Endodermal cell (in vitro differentiated cells): ENCODE results near the gene TDRD10. TPM values are rescaled to one million over a fixed set of nuclear protein-coding genes. Genes with fewer than 3 reads are reported as not detected.

Experiments used
- DNase-seq: peaks from one replicate; pipeline ENCODE4 v3.0.0-alpha.2; 2017
- H3K27ac ChIP-seq: 2 replicates; pipeline ENCODE4 v1.5.1; 2013; ENCODE audit warnings: mild to moderate bottlenecking, low read depth, low read length, moderate library complexity
- H3K27me3 ChIP-seq: 2 replicates; pipeline ENCODE4 v1.6.1; 2013; ENCODE audit warnings: mild to moderate bottlenecking, low read length, moderate library complexity; ENCODE audit not compliant: insufficient read depth, control insufficient read depth, poor library complexity, severe bottlenecking
- H3K36me3 ChIP-seq: 2 replicates; pipeline ENCODE4 v1.7.0; 2013; ENCODE audit warnings: mild to moderate bottlenecking, low read length, moderate library complexity; ENCODE audit not compliant: control insufficient read depth, insufficient read depth
- H3K4me1 ChIP-seq: one replicate; pipeline ENCODE4 v1.7.0; 2013; ENCODE audit warnings: low read length; ENCODE audit not compliant: control insufficient read depth, insufficient read depth
- H3K4me3 ChIP-seq: 2 replicates; pipeline ENCODE4 v1.5.1; 2013; ENCODE audit warnings: mild to moderate bottlenecking, low read length, moderate library complexity
- H3K9ac ChIP-seq: 2 replicates; pipeline ENCODE4 v1.6.1; 2013; ENCODE audit warnings: mild to moderate bottlenecking, low read length, moderate library complexity; ENCODE audit not compliant: poor library complexity, severe bottlenecking; ENCODE audit errors: extremely low read depth
- H3K9me3 ChIP-seq: 2 replicates; pipeline ENCODE4 v1.6.1; 2013; ENCODE audit warnings: mild to moderate bottlenecking, low read length, moderate library complexity; ENCODE audit not compliant: control insufficient read depth
- H3K27ac Mint-ChIP-seq: 2 replicates; pipeline ENCODE4 v1.8.0; 2020; ENCODE audit warnings: mixed read lengths
- H3K27me3 Mint-ChIP-seq: 2 replicates; pipeline ENCODE4 v1.8.0; 2021; ENCODE audit warnings: mild to moderate bottlenecking, mixed read lengths; ENCODE audit not compliant: insufficient read depth
- H3K36me3 Mint-ChIP-seq: 2 replicates; pipeline ENCODE4 v1.8.0; 2020; ENCODE audit warnings: low read depth, mixed read lengths
- H3K4me1 Mint-ChIP-seq: 2 replicates; pipeline ENCODE4 v1.8.0; 2020; ENCODE audit warnings: mixed read lengths
- H3K4me3 Mint-ChIP-seq: 2 replicates; pipeline ENCODE4 v1.8.0; 2020; ENCODE audit warnings: mild to moderate bottlenecking, moderate library complexity, mixed read lengths
- H3K9me3 Mint-ChIP-seq: 2 replicates; pipeline ENCODE4 v1.8.0; 2020; ENCODE audit warnings: mild to moderate bottlenecking, mixed read lengths
- CTCF ChIP-seq: fragments of 200-600 bp; sonication (generic); conservative IDR thresholded peaks from 2 replicates; pipeline ENCODE4 v1.5.0; 2021; ENCODE audit warnings: antibody characterized with exemption, mild to moderate bottlenecking
- WGBS, 2 experiments: methylation state at CpG; one replicate each; pipeline versions ENCODE4 v1.1.5 to v1.1.7; 2013; ENCODE audit warnings: missing lambda C conversion rate in 2 of 2, mixed read lengths in 1 of 2; ENCODE audit not compliant: insufficient coverage in 1 of 2, insufficient read length in 1 of 2; 5-methylcytosine and 5-hydroxymethylcytosine counted together
- total RNA-seq, 2 donors: library from RNA; stranded (reverse); fragmentation: NEBNext Ultra II Directional in 1 of 2; extraction: Animal tissue kit (Norgen Biotek cat#: 25700) in 1 of 2; gene quantifications; 2 replicates in 1 of 2; 3 replicates in 1 of 2; pipeline ENCODE4 v1.2.1, GENCODE V29; 2021

Gene TDRD10
- total RNA-seq, 2 donors from 2014 or later: not detected

GRCh38 chr1:154551474-154551873 is 49.5 kb downstream of the TDRD10 start:
- peaks cover 76% of the 10 kb centered on the region for H3K36me3 Mint-ChIP-seq
- no peaks in the 10 kb centered on the region for H3K27me3 Mint-ChIP-seq
- Histone ChIP-seq H3K4me3 (no peak overlapping the region), H3K9ac (no peak overlapping the region), H3K4me1 (no peaks in the 10 kb centered on the region), H3K27ac (no peak overlapping the region), H3K27me3 (no peaks in the 10 kb centered on the region), H3K36me3 (peaks cover 71% of the 10 kb centered on the region), H3K9me3 (no peaks in the 10 kb centered on the region)
- H3K27ac Mint-ChIP-seq: no peak overlapping the region
- H3K4me3 Mint-ChIP-seq: no peak overlapping the region
- DNase-seq: no peak
- no peaks in the 10 kb centered on the region for H3K9me3 Mint-ChIP-seq
- WGBS, 2 experiments: 95 to 97% methylated on average over 4 of the region's 4 CpGs
- TF ChIP-seq CTCF: no peak
- H3K4me1 Mint-ChIP-seq: peaks cover 19% of the 10 kb centered on the region

GRCh38 chr1:154552036-154552435 is 50.0 kb downstream of the TDRD10 start:
- H3K27ac ChIP-seq: no peak overlapping the region
- peaks cover 71% of the 10 kb centered on the region for H3K36me3 ChIP-seq
- peaks cover 5% of the 10 kb centered on the region for H3K4me1 ChIP-seq
- Mint-ChIP-seq H3K4me1 (peaks cover 19% of the 10 kb centered on the region), H3K36me3 (peaks cover 76% of the 10 kb centered on the region), H3K9me3 (no peaks in the 10 kb centered on the region), H3K27ac (no peak overlapping the region), H3K4me3 (no peak overlapping the region), H3K27me3 (no peaks in the 10 kb centered on the region)
- 92 to 100% methylated on average over 3 to 6 of the region's 6 CpGs for WGBS, 2 experiments
- H3K9ac ChIP-seq: no peak overlapping the region
- H3K4me3 ChIP-seq: no peak overlapping the region
- H3K9me3 ChIP-seq: no peaks in the 10 kb centered on the region
- no peak for TF ChIP-seq CTCF
- H3K27me3 ChIP-seq: no peaks in the 10 kb centered on the region
- no peak for DNase-seq

- no peak overlapping the region for H3K4me3 Mint-ChIP-seq
- no peaks in the 10 kb centered on the region for H3K9me3 Mint-ChIP-seq
- Histone ChIP-seq H3K27me3 (no peaks in the 10 kb centered on the region), H3K4me3 (no peak overlapping the region), H3K9ac (no peak overlapping the region), H3K9me3 (no peaks in the 10 kb centered on the region), H3K4me1 (peaks cover 6% of the 10 kb centered on the region), H3K27ac (no peak overlapping the region), H3K36me3 (peaks cover 71% of the 10 kb centered on the region)
- no peak for DNase-seq
- H3K36me3 Mint-ChIP-seq: peaks cover 76% of the 10 kb centered on the region
- no peak overlapping the region for H3K27ac Mint-ChIP-seq
- TF ChIP-seq CTCF: no peak
- no peaks in the 10 kb centered on the region for H3K27me3 Mint-ChIP-seq
- WGBS, 2 experiments: 92 to 93% methylated on average over 8 to 11 of the region's 12 CpGs
- peaks cover 23% of the 10 kb centered on the region for H3K4me1 Mint-ChIP-seq
Measured at GRCh38 chr1:154553056-154554030, 51.3 kb downstream of the TDRD10 start.
